SU-DHL-6 (cell line): ENCODE results near the gene LHX2.

Experiments used
- H2AFZ ChIP-seq: fragments of 200-600 bp; sonication (generic); 2 replicates; pipeline ENCODE4 v1.6.1; 2014; ENCODE audit warnings: low read depth, mild to moderate bottlenecking, moderate library complexity, mixed read lengths, antibody characterized with exemption, low read length; ENCODE audit not compliant: severe bottlenecking
- H3F3A ChIP-seq: fragments of 200-600 bp; shearing (Covaris generic); 2 replicates; pipeline ENCODE4 v1.6.0; 2016; ENCODE audit warnings: antibody characterized with exemption, mild to moderate bottlenecking; ENCODE audit not compliant: insufficient read depth
- H3K27ac ChIP-seq: fragments of 200-600 bp; sonication (generic); 2 replicates; pipeline ENCODE4 v1.5.1; 2016; ENCODE audit warnings: low read depth, mild to moderate bottlenecking, low read length, moderate library complexity, mixed read lengths
- H3K27me3 ChIP-seq: fragments of 200-600 bp; sonication (generic), shearing (Covaris generic); 2 replicates; pipeline ENCODE4 v1.6.0; 2014; ENCODE audit warnings: mild to moderate bottlenecking, low read length
- H3K36me3 ChIP-seq: fragments of 200-600 bp; sonication (generic); 2 replicates; pipeline ENCODE4 v1.6.1; 2014; ENCODE audit warnings: mild to moderate bottlenecking, low read length, mixed read lengths
- H3K4me2 ChIP-seq: fragments of 300-600, 200-600 bp; shearing (Covaris generic), sonication (generic); 2 replicates; pipeline ENCODE4 v1.6.0; 2014; ENCODE audit warnings: low read length, low read depth, mild to moderate bottlenecking; ENCODE audit not compliant: poor library complexity, severe bottlenecking
- H3K4me3 ChIP-seq: fragments of 200-600 bp; sonication (generic); 2 replicates; pipeline ENCODE4 v1.5.1; 2014; ENCODE audit warnings: antibody characterized with exemption, low read length, mild to moderate bottlenecking, mixed read lengths; ENCODE audit not compliant: insufficient read depth, poor library complexity, severe bottlenecking
- H3K79me2 ChIP-seq: fragments of 200-600 bp; sonication (generic); 2 replicates; pipeline ENCODE4 v1.6.1; 2014; ENCODE audit warnings: mild to moderate bottlenecking, low read length, moderate library complexity; ENCODE audit not compliant: insufficient read depth
- H3K9ac ChIP-seq: fragments of 200-600 bp; sonication (generic); 2 replicates; pipeline ENCODE4 v1.7.0; 2014; ENCODE audit warnings: mild to moderate bottlenecking, low read length
- H3K9me2 ChIP-seq: fragments of 200-600 bp; sonication (generic); replicated peaks from 2 replicates; pipeline ENCODE4 v1.6.1; 2014; ENCODE audit warnings: low read length; ENCODE audit not compliant: insufficient read depth
- H3K9me3 ChIP-seq: fragments of 200-600 bp; sonication (generic); 2 replicates; pipeline ENCODE4 v1.6.1; 2014; ENCODE audit warnings: low read length, mixed read lengths; ENCODE audit not compliant: insufficient read depth
- H4K20me1 ChIP-seq: fragments of 200-600 bp; sonication (generic); 2 replicates; pipeline ENCODE4 v1.6.1; 2014; ENCODE audit warnings: low read depth, mild to moderate bottlenecking, antibody characterized with exemption, low read length, moderate library complexity, mixed read lengths
- CTCF ChIP-seq: fragments of 200-600 bp; sonication (generic); IDR thresholded peaks from one replicate; pipeline ENCODE4 v1.5.1; 2017; ENCODE audit warnings: antibody characterized with exemption, mild to moderate bottlenecking, low read length, moderate library complexity; ENCODE audit not compliant: insufficient read depth, poor library complexity, severe bottlenecking
- EZH2phosphoT487 ChIP-seq: fragments of 200-600 bp; sonication (generic), shearing (Covaris generic); conservative IDR thresholded peaks from 2 replicates; pipeline ENCODE4 v1.6.1; 2018; ENCODE audit warnings: mild to moderate bottlenecking, antibody characterized with exemption, low read length, moderate library complexity, mixed read lengths

The LHX2 gene

GRCh38 chr9:124079176-124079925 is 67.8 kb downstream of the LHX2 start:
- H2AFZ ChIP-seq: no peak overlapping the region
- no peaks in the 10 kb centered on the region; the same call in 1 of the 2 replicates for H3K27me3 ChIP-seq
- TF ChIP-seq CTCF: no peak
- TF ChIP-seq EZH2phosphoT487: no peak
- H3K9me3 ChIP-seq: no peaks in the 10 kb centered on the region
- no peak overlapping the region for H3K27ac ChIP-seq
- H4K20me1 ChIP-seq: no peaks in the 10 kb centered on the region
- H3K4me2 ChIP-seq: no peak overlapping the region
- no peak overlapping the region for H3K9ac ChIP-seq
- no peaks in the 10 kb centered on the region for H3K9me2 ChIP-seq
- no peaks in the 10 kb centered on the region for H3F3A ChIP-seq
- no peak overlapping the region for H3K4me3 ChIP-seq
- no peaks in the 10 kb centered on the region for H3K36me3 ChIP-seq
- H3K79me2 ChIP-seq: no peaks in the 10 kb centered on the region

GRCh38 chr9:124082622-124083021 is 71.1 kb downstream of the LHX2 start:
- no peaks in the 10 kb centered on the region for H3K79me2 ChIP-seq
- H3K27me3 ChIP-seq: no peaks in the 10 kb centered on the region
- no peaks in the 10 kb centered on the region for H4K20me1 ChIP-seq
- H3K9ac ChIP-seq: no peak overlapping the region
- TF ChIP-seq EZH2phosphoT487 (no peak), CTCF (no peak)
- H3K27ac ChIP-seq: no peak overlapping the region
- no peaks in the 10 kb centered on the region for H3F3A ChIP-seq
- no peaks in the 10 kb centered on the region for H3K9me2 ChIP-seq
- H3K36me3 ChIP-seq: no peaks in the 10 kb centered on the region
- H2AFZ ChIP-seq: no peak overlapping the region
- no peak overlapping the region for H3K4me2 ChIP-seq
- H3K9me3 ChIP-seq: no peaks in the 10 kb centered on the region
- no peak overlapping the region for H3K4me3 ChIP-seq
